Stimulated activated CD8-positive, alpha-beta memory T cell treated with anti-CD3 and anti-CD28 coated beads, Interleukin-15, amount 100 ng/mL, for 48 hours (primary cell): Measurements from ENCODE around the gene ASPSCR1.
"Not testable (repeated sequence)": the region's sequence is repeated elsewhere in the genome, so short reads cannot be mapped to it uniquely, and the experiment has no call there.

ENCODE experiments used
- DNase-seq, 2 donors: peaks; one replicate each; pipeline ENCODE4 v3.0.0-alpha.2; 2020; ENCODE audit warnings: low read depth in 2 of 2

ASPSCR1 gene

DNA sequence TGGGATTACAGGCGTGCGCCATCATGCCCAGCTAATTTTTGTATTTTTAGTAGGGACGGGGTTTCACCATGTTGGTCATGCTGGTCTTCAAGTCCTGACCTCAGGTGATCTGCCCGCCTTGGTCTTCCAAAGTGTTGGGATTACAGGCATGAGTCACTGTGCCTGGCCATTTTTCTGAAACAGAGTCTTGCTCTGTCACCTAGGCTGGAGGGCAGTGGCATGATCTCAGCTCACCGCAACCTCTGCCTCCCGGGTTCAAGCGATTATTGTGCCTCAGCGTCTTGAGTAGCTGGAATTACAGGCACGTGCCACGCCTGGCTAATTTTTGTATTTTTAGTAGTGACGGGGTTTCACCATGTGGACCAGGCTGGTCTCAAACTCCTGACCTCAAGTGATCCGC, 4.1 kb downstream of the ASPSCR1 start:
- not testable (repeated sequence) for DNase-seq

DNA sequence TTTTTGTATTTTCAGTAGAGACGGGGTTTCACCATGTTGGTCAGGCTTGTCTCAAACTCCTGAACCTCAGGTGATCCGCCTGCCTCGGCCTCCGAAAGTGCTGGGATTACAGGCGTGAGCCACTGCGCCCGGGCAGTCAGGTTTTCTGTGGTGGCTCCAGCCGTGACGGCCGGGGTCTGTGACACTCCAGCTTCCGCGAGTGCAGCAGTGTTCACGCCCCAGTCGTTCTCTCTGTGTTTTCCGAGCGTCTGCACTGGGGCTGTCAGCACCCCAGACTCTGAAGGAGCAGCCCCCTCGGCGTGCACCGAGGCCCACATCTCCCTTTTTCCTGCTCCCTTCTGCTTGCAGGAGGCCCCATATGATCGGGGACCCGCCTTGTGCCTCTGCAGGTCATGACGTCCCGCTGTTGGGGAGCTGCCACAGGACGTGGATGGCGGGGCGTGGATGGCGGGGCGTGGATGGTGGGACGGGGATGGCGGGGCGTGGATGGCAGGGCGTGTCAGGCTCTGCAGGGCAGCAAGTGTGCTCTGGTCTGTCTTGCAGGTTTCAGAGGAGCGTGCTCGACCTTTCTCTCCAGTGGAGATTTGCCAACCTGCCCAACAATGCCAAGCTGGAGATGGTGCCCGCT, 5.7 kb downstream of the ASPSCR1 start:
- DNase-seq: no peak

DNA sequence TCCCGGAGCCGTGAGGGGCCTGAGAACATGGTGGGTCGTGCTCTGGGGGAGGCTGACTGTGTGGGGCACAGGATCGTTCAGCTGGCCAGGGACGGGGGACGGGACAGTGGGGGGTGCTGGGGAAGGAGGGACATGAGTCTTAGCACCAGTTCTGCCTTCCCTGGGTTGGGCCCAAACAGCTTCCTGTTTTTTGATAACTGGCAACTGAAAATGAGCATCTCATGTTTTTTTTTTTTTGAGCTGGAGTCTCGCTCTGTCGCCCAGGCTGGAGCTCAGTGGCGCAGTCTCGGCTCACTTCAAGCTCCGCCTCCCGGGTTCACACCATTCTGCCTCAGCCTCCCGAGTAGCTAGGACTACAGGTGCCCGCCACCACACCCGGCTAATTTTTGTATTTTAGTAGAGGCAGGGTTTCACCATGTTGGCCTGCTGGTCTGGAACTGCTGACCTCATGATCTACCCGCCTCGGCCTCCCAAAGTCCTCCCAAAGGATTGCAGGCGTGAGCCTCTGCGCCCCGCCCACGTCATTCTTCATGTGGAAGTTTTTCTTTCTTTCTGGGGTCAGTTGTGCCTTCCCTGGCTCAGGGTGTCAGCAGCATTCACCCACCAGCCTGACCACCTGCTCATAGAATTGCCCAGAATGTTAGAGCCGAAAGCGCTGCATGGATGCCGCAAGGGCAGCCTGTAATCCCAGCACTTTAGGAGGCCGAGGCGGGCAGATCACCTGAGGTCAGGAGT, 6.4 kb downstream of the ASPSCR1 start:
- DNase-seq: no peak

DNA sequence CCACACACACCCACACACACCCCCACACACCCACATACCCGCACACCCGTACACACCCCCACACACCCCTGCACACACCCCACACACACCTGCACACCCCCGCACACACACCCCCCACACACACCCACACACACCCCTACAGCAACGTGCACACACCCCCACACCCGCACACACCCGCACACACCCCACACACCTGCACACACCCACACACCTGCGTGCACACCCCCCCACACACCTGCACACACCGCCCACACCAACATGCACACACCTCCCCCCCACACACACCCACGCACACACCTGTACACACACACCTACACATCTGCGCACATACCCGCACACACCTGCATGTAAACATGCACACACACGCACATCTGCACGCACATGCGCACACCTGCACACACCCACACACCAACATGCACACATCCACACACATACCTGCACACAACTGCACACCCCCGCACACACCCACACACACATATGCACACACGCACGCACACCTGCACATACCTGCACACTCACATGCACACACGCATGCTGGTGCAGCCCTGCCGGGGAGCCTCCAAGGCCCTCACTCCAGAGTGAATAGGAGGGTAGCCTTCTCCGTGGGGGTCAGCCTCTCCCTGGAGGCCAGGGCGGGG, 7.5 kb downstream of the ASPSCR1 start:
- no peak for DNase-seq

DNA sequence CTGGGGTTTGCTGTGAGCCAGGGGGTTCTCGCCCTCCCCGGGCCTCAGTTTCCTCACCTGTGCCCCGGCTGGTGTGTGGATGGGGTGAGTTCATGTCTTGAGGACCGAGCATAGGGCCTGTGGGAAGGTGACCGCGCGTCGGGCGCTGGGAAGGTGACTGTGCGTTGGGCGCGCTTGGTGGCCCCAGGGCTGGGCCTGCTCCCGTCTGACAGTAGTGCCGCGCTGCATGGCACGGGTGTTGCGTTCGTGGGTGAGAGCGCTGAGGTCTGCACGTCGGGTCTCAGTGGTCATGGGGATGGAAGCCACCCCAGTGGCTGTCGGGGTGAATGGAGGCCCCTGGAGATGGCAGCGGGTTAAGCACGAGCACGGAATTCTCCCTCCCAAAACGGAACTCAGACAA, 9.2 kb downstream of the ASPSCR1 start:
- DNase-seq: no peak

DNA sequence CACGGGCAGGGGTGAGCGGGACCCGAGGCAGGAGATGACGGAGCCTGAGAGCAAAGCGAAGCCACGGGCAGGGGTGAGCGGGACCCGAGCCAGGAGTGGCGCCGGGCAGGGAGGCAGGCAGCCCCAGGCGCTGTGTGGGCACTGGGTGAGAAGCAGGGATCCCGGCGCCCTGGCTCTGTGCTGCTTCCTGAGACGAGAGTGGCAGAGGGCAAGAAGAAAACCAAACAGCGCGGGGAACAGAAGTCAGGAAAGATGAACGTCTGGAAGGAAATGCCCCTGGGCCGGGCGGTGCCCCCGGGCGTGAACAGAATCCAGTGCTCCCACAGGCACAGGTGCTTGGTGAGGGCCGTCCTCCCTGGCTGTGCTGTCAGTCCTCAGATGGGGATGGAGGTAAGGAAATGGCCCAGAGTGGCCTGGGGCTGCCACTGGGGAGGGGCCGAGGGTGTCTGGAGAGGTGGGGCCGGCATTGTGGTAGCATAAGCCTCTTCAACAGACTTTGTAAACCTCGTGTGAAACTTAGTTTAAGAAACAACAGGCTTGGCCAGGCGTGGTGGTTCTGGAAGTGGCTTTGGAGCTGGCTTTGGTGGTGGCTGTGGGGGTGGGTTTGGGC, 9.8 kb downstream of the ASPSCR1 start:
- DNase-seq: no peak

DNA sequence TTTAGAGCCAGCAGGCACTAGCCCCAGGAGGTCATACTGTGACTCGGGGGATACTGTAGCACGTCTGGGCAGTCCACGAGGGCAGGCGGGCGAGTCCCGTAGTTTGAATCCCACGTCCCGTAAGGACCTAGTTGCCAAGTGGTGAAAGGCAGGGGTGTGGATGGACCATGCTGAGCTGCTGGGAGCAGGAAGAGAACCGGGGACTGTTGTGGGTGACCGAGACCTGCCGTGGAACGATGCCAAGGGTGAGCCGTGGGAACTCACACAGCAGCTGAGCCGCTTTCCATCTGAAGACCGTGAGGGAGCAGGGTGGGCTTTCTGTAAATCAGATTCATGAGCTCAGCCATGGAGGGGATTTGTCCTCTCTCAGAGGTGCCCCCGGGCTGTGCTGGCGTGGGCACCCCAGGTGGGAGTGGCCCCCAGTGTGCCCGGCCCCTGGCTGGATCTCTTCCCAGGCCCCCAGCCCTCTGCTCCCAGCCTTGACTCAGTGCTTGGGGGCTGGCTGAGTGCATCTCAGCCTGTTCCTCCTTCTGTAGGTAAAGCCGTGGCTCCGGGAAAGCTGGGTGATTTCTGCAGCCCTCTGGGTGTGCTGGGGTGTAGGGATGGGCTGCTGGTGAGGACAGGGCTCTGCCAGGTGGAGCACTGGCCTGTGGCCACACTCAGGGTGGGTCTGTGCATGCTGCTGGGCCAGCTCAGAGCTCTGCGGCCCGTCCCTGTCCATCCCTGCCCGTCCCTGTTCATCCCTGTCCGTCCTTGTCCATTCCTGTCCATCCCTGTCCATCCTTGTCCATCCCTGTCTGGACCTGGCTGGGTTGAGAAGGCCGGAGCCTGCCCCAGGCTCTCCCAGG, 13.6 kb downstream of the ASPSCR1 start:
- DNase-seq: no peak

DNA sequence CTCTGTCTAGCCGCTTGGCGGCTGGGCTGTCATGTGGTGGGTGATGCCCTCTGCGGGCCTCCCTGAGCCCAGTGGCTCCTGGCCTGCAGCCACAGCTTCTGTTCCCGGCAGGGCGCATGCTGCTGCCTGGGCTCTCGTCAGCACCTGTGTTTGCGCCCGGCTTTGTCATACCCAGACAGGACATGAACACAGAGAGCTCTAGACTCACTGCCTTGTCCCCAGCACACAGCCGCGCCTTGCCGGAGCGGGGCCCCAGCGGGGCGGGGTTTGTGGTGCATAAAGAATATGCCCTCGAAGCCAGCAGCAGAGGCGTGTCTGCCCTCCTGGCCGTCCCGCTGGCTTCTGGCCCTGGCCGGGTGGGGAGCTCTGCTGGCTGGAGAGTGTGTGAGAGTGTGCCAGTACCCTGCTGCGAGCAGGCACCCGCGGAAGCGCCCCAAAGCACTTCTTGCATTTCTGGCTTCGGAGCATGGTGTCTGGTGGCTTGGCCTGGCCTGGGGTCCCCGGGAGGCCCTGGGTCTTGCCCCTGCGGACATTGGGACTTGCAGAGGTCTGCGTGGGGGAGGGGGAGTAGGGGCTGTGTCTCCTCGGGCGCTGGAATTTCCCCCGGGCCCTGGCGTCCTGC, 14.4 kb downstream of the ASPSCR1 start:
- DNase-seq: no peak

DNA sequence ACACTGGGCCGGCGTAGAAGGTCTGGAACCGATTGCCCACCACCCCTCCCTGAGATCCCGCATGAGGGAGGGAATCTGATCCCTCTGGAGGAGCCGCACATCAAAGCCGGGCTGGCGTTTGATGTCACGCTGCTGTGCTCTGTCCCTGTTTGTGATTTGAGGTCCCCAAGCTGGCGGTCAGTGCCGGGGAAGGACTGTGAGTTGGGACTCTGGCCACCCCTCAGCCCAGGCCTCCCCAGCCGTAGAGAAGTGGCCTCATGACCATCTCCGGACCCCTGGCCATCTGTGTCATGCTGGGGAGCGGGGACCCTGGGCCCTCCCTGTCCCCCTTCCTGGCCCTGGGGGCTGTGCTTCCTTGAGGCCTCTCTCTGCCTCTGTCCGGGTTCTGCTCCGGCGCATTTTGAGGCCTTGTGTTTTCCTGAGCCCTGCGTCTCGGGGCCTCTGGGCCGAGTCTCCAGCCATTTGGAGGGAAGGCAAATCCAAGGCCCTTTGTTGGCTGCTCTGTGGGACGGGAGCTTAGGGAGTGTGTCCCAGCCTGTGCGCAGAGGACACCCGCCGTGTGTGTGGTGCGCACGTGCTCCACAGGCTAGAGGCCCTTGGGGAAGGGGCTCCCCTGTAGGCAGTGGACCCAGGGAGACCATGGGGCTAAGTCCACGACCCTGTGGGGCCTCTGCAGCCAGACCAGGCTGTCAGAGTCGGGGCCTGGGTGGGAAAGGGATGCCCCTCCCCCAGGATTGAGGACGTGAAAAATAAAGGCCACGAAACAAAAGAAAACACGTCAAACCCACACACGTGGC, 15.1 kb downstream of the ASPSCR1 start:
- DNase-seq: no peak

DNA sequence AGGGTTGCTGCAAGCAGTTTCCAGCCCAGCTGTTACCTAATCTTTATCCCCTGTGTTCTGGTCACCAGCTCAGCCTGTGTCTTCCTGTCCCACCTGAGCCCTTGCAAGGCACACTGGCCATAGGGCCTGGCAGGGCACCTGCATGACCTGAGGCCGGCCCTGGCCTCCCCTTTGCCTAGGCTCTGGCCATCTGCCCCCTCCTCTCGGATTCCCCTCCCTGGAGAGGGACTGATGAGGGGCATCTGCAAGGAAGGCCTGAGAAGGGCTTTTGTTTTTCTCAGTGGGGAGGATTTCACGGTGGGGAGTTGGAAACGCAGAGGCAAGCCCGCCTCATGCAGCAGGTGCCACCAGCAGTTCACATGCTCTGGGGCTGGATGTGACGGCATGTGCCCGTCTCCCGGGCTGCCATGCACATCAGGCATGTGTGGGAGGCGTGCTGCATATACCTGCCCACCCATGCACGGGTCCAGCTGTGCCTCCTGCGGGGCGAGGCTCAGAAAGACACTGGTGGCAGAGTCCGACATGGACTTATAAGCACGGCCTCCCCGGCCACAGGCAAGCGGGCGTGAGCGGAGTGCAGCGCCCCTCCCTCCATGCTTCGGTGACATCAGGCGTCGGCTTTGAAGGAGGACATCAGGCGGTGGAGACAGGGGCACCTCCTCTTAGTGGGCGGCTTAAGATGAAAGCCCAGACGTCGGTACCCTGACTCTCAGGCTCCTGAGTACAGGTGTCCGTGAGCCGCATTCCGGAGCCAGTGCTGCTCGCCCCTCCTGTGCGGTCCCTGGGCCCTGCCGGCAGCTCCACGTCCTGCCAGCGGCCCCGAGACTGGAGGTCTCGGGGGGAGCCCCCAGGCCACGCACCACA, 16.5 kb downstream of the ASPSCR1 start:
- DNase-seq: no peak

DNA sequence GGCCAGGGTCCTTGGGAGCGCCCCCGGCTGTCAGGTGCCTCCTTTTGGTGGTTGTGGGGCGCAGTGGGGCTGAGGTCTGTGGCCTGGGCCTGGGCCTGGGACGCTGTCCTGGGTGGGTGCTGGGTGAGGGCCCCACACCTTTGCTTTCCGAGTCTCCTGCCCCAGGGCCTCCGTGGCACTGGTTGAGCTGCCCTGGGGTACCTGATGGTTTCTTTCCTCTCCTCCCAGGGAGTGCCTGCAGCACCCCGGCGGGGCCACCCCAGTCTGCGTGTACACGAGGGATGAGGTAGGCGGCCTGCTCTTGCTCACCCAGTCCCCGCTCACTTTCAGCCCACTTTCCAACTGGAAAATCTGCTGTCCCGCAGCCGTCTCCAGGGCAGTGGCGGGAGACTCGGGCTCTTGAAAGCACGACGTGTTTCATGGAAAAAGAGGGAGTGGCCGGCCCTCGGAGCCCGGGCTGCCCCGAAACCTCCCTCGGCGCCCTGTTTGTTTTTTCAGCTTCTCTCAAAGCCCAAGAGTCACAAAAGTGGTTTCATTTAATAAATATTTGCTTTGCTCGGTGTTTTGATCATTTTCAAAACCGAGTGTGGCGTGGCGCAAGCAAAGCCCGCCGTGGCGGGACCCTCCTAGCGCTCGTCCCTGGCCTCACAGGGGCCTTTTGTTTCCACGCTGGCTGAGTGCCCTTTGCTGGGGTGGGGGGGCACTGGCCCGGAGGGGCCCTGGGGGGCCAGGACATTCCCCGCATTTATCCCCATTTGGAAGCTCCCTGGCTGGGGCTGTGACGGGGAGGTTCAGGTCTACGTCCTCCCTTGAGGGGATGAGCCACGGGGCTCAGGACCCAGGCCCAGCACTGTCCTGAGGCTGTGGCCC, 17.4 kb downstream of the ASPSCR1 start:
- no peak for DNase-seq

DNA sequence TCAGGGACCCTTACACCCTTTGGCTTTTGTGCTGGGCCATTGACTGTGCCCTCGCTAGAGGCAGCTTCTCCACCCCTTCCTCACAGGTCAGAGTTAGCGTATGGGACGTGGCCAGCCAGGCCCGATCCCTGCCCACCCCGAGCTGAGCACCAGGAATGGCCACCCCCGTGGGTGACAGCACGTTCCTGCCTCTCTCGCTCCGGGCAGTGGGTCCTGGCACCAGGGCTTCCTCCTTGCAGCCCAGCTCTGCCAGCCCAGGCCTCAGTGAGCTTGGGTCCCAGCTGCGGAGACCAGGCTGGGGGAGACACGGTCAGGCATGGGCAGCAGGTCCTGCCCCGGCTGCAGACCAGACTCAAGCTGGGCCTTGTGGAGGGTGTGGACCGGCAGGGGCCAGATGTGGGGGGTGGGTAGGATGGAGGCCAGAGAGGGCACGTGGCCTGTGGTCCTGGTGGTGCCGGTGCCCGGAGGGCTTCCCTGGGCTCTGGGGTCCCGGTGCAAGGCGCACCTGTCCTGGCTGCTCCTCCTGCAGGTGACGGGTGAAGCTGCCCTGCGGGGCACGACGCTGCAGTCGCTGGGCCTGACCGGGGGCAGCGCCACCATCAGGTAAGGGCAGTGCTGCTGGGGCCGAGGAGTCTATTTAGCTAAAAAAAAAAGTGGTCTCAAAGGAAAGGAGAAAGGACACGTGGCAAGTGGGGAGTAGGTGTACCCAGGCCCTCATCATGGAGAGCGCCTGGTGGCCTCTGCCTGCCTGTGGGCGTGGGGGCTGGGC, 18.2 kb downstream of the ASPSCR1 start:
- no peak for DNase-seq

DNA sequence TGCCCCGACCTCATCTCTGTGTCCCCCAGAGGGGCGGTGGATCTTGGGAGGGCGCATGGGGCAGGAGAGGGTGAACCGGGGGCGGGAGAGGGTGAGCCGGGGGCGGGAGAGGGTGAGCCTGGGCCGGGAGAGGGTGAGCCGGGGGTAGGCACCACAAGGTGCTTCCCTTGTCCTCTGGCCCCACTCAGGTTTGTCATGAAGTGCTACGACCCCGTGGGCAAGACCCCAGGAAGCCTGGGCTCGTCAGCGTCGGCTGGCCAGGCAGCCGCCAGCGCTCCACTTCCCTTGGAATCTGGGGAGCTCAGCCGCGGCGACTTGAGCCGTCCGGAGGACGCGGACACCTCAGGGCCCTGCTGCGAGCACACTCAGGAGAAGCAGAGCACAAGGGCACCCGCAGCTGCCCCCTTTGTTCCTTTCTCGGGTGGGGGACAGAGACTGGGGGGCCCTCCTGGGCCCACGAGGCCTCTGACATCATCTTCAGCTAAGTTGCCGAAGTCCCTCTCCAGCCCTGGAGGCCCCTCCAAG, 18.9 kb downstream of the ASPSCR1 start:
- DNase-seq: no peak

DNA sequence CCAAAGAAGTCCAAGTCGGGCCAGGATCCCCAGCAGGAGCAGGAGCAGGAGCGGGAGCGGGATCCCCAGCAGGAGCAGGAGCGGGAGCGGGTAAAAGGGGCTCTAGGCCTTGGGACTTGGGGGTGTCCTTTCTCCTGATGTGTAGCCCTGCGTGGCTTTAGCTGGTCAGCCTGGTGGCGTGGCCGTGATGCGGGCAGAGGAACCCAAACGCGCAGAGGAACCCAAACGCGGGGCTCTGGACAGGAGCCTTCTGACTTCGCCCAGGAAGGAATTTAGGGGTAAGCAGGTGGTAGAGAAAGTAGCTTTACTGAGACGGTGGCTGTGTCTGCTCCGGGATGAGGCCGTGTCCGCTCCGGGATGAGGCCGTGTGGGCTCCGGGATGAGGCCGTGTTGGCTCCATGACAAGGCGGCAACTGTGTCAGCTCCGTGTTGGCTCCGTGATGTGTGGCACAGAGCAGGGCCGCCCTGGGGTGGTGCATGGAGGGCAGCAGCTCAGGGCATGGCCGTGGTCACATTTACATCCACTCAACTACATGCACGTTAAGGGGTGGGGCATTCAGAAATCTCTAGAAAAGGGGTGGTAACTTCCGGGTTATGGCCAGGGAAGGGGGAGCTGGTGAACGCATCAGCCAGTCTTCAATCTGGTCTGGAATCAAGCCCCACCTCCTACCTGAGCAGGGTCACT, 19.5 kb downstream of the ASPSCR1 start:
- no peak for DNase-seq

DNA sequence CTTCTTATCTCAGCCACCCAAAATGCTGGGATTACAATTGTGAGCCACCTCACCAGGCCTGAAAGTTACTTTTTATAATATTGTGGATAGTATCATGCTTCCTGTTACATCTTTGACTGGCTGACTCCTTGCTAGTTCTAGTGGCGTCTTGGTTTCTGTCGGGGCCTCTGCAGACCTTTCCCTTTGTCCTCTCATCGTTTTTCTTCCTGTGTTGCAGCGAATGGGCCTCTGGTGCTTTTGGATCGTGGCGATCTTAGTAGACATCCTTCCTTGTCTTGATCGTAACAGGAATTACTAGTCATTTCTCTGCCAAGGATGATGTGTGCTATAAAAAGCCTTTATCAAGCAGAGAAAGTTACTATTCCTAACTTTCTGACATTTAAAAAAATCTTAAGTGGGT, 20.8 kb downstream of the ASPSCR1 start:
- DNase-seq: no peak

DNA sequence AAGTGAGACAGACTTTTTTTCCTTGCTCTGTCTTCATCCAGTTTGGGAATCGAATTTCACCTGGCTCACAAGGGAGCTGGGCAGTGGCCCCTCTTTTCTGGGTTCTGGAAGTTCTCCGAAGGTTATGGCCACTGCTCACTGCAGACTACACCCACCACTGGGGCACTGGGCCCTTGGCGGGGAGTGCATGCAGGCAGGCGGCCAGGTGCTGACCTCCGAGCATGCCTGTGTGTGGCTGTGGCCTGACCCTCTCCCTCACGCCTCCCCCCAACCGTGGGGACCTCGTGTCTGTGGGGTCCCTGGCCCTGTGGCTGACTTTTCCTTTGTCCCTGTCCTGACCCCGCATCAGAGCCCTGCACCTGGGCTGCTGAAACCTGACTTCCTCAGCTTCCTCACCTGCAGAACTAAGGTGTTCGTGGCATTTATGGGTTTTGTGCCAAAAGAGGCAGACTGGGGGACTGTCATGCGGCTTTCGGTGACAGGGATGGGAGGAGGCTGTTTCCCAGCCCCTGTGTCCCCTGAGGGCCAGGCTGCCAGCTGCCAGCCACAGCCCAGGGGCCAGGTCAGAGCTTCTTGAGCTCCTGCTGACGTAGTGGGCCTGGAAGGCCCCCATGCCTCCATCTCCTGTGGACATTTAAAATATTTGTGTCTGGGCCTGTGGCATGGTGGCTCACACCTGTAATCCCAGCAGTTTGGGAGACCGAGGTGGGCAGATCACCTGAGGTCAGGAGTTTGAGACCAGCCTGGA, 21.4 kb downstream of the ASPSCR1 start:
- DNase-seq: no peak
